ENCODE results near the gene TBC1D9B.

GRCh38 chr5:179923436-179923835 is 15.7 kb upstream of the TBC1D9B start:
- TF ChIP-seq CTCF (IDR thresholded peaks at IDR 0.05) (no peak), POLR2A (IDR thresholded peaks at IDR 0.05) (no peak)

Data from lower leg skin (tissue), 3 donors.